ENCODE results near the gene RBMS3. TPM values are rescaled to one million over a fixed set of nuclear protein-coding genes. Genes with fewer than 3 reads are reported as not detected.
"Not testable (repeated sequence)": the region's sequence is repeated elsewhere in the genome, so short reads cannot be mapped to it uniquely, and the experiment has no call there.

Gene RBMS3
- total and polyA plus RNA-seq, 2 of the 13 experiments (the other 11 are each of a cell fraction or from before 2014, with no cell fraction given) = not detected

GRCh38 chr3:29393946-29394345, 113.1 kb downstream of the RBMS3 start:
- CTCF ChIA-PET (ENCODE audit: low intra/inter-chr PET ratio, low total read pairs); ATAC-seq; H3K9me3 ChIP-seq (ENCODE audit: low read length); in situ Hi-C loops (cut with HindIII; ENCODE audit: extremely low pct_ligation_motif_present, low pct_unique_long_range_greater_than_20kb); H3K36me3 ChIP-seq (replicated peaks in 1 of 2; ENCODE audit: control insufficient read depth in 1 of 2, insufficient read depth in 2 of 2, low read length in 2 of 2); H3K79me2 ChIP-seq (ENCODE audit: insufficient read depth, low read length); H2AFZ ChIP-seq (ENCODE audit: low read length); H3K27ac ChIP-seq (ENCODE audit: extremely low read length, insufficient read depth, low read length); FAIRE-seq; POLR2A ChIA-PET; H3K4me1 ChIP-seq (ENCODE audit: insufficient read depth, low read length); intact Hi-C loops (cut with micrococcal nuclease; ENCODE audit: unreplicated experiment); DNase-seq (ENCODE audit: low spot score); H4K20me1 ChIP-seq (ENCODE audit: insufficient read depth, low read length); H3K4me2 ChIP-seq (ENCODE audit: low read depth, low read length); H3K9ac ChIP-seq (ENCODE audit: insufficient read depth, low read depth, low read length); BruUV-seq (replicated peaks); H3K4me3 ChIP-seq (replicated peaks in 1 of 3; ENCODE audit: insufficient read depth in 1 of 3, low read depth in 2 of 3, low read length in 3 of 3); H3K27me3 ChIP-seq (ENCODE audit: control insufficient read depth in 1 of 2, insufficient read depth in 2 of 2, low read length in 2 of 2): not testable (repeated sequence)
- WGBS (ENCODE audit: low lambda C conversion rate) = 29% methylated on average over 4 of the region's 4 CpGs

GRCh38 chr3:29397406-29397805, 116.5 kb downstream of the RBMS3 start:
- H3K9me3 ChIP-seq (ENCODE audit: low read length) = no peaks in the 10 kb centered on the region
- ATAC-seq = no peak
- BruUV-seq (replicated peaks) = no TSS peak
- CTCF ChIA-PET (ENCODE audit: low intra/inter-chr PET ratio, low total read pairs) = no interaction called here
- no peak for TF ChIP-seq ZNF441 (CRISPR knock-in tag; IDR thresholded peaks at IDR 0.05; ENCODE audit: borderline replicate concordance)
- H3K4me1 ChIP-seq (ENCODE audit: insufficient read depth, low read length) = no peaks in the 10 kb centered on the region
- H2AFZ ChIP-seq (ENCODE audit: low read length) = no peak overlapping the region
- WGBS (ENCODE audit: low lambda C conversion rate) = 26% methylated on average over 3 of the region's 3 CpGs
- no peaks in the 10 kb centered on the region for H3K36me3 ChIP-seq (replicated peaks in 1 of 2; ENCODE audit: control insufficient read depth in 1 of 2, insufficient read depth in 2 of 2, low read length in 2 of 2)
- no peaks in the 10 kb centered on the region; a peak in 1 of 5 replicates for H3K27me3 ChIP-seq (ENCODE audit: control insufficient read depth in 1 of 2, insufficient read depth in 2 of 2, low read length in 2 of 2)
- no peaks in the 10 kb centered on the region for H4K20me1 ChIP-seq (ENCODE audit: insufficient read depth, low read length)
- no peak for DNase-seq (ENCODE audit: low spot score)
- H3K79me2 ChIP-seq (ENCODE audit: insufficient read depth, low read length) = no peaks in the 10 kb centered on the region
- H3K4me2 ChIP-seq (ENCODE audit: low read depth, low read length) = no peak overlapping the region
- in situ Hi-C loops (cut with HindIII; ENCODE audit: extremely low pct_ligation_motif_present, low pct_unique_long_range_greater_than_20kb) (no loop called here), intact Hi-C loops (cut with micrococcal nuclease; ENCODE audit: unreplicated experiment) (no loop called here)
- no peak for FAIRE-seq
- no peak overlapping the region for H3K4me3 ChIP-seq (replicated peaks in 1 of 3; ENCODE audit: insufficient read depth in 1 of 3, low read depth in 2 of 3, low read length in 3 of 3)
- no peak overlapping the region for H3K27ac ChIP-seq (ENCODE audit: extremely low read length, insufficient read depth, low read length)
- POLR2A ChIA-PET = no interaction called here
- no peak overlapping the region for H3K9ac ChIP-seq (ENCODE audit: insufficient read depth, low read depth, low read length)

GRCh38 chr3:29398787-29399186, 117.9 kb downstream of the RBMS3 start:
- WGBS (ENCODE audit: low lambda C conversion rate) = 7% methylated on average over 4 of the region's 4 CpGs
- H2AFZ ChIP-seq (ENCODE audit: low read length) = no peak overlapping the region
- TF ChIP-seq ATF7 (IDR thresholded peaks at IDR 0.05) = no peak
- no peak for TF ChIP-seq ATF7 (CRISPR knock-in tag; IDR thresholded peaks at IDR 0.05)
- no peak for TF ChIP-seq HNRNPUL1 (IDR thresholded peaks at IDR 0.05; ENCODE audit: low read depth, low read length)
- no peak for TF ChIP-seq ZNF746 (CRISPR knock-in tag; IDR thresholded peaks at IDR 0.05)
- TF ChIP-seq EEA1 (CRISPR knock-in tag; IDR thresholded peaks at IDR 0.05; ENCODE audit: borderline replicate concordance) = no peak
- no peak for TF ChIP-seq ZNF263 (CRISPR knock-in tag; IDR thresholded peaks at IDR 0.05)
- TF ChIP-seq ZNF639 (CRISPR knock-in tag; conservative IDR thresholded peaks at IDR 0.05) = no peak
- no peak for TF ChIP-seq ZNF232 (CRISPR knock-in tag; IDR thresholded peaks at IDR 0.05; ENCODE audit: borderline replicate concordance)

More at GRCh38 chr3:29398787-29399186, 117.9 kb downstream of the RBMS3 start:
- no TSS peak for BruUV-seq (replicated peaks)
- Histone ChIP-seq H3K79me2 (ENCODE audit: insufficient read depth, low read length) (no peaks in the 10 kb centered on the region), H3K36me3 (replicated peaks in 1 of 2; ENCODE audit: control insufficient read depth in 1 of 2, insufficient read depth in 2 of 2, low read length in 2 of 2) (no peaks in the 10 kb centered on the region), H3K9ac (ENCODE audit: insufficient read depth, low read depth, low read length) (no peak overlapping the region), H3K4me1 (ENCODE audit: insufficient read depth, low read length) (no peaks in the 10 kb centered on the region), H3K27ac (ENCODE audit: extremely low read length, insufficient read depth, low read length) (no peak overlapping the region), H3K4me2 (ENCODE audit: low read depth, low read length) (no peak overlapping the region), H3K27me3 (ENCODE audit: control insufficient read depth in 1 of 2, insufficient read depth in 2 of 2, low read length in 2 of 2) (no peaks in the 10 kb centered on the region; a peak in 1 of 5 replicates), H4K20me1 (ENCODE audit: insufficient read depth, low read length) (no peaks in the 10 kb centered on the region), H3K4me3 (replicated peaks in 1 of 3; ENCODE audit: insufficient read depth in 1 of 3, low read depth in 2 of 3, low read length in 3 of 3) (no peak overlapping the region), H3K9me3 (ENCODE audit: low read length) (no peaks in the 10 kb centered on the region)
- in situ Hi-C loops (cut with HindIII; ENCODE audit: extremely low pct_ligation_motif_present, low pct_unique_long_range_greater_than_20kb) = no loop called here
- intact Hi-C loops (cut with micrococcal nuclease; ENCODE audit: unreplicated experiment) = no loop called here
- FAIRE-seq = no peak
- no peak for DNase-seq (ENCODE audit: low spot score)
- no peak for ATAC-seq
- ChIA-PET POLR2A (no interaction called here), CTCF (ENCODE audit: low intra/inter-chr PET ratio, low total read pairs) (no interaction called here)
